HUDEP-2 (cell line): ENCODE measurements around the gene HPDL.

Experiments
- DNase-seq, 76 experiments: peaks; one replicate each; lab custom pipeline; 2025; ENCODE audit not compliant: unreplicated experiment in 76 of 76; lab: John Stamatoyannopoulos, UW

Gene HPDL

GRCh38 chr1:45321444-45321843, 5.3 kb upstream of the HPDL start:
- no peak for DNase-seq

GRCh38 chr1:45322486-45323040, 4.1 kb upstream of the HPDL start:
- no peak for DNase-seq

- peak in 1 of 76 experiments; percentile 7 for DNase-seq
Measured at GRCh38 chr1:45325851-45326506, 716 bp upstream of the HPDL start.

- peak in 51 of 76 experiments; percentile 11 to 58 (median 36) for DNase-seq
Measured at GRCh38 chr1:45327644-45328515, 1.2 kb downstream of the HPDL start.

GRCh38 chr1:45328680-45329079, 2.0 kb downstream of the HPDL start:
- DNase-seq = peak in 2 of 76 experiments; percentile 7 to 9

GRCh38 chr1:45329445-45329844, 2.8 kb downstream of the HPDL start:
- DNase-seq = peak in 2 of 76 experiments; percentile 4 to 24

- DNase-seq = no peak
Measured at GRCh38 chr1:45331436-45332345, 5.0 kb downstream of the HPDL start.

GRCh38 chr1:45332346-45332720, 5.6 kb downstream of the HPDL start:
- DNase-seq = no peak

GRCh38 chr1:45334308-45335245, 7.9 kb downstream of the HPDL start:
- peak in 6 of 76 experiments; percentile 16 to 39 (median 22) for DNase-seq

GRCh38 chr1:45335855-45336324, 9.2 kb downstream of the HPDL start:
- no peak for DNase-seq

GRCh38 chr1:45337630-45338325, 11.1 kb downstream of the HPDL start:
- DNase-seq = no peak

GRCh38 chr1:45339789-45340558, 13.3 kb downstream of the HPDL start, which contains the start of the genes MUTYH and TOE1:
Gene MUTYH (minus strand): TSS chr1:45340440. CDS start chr1:45334505, 5,935 bp downstream.
Gene TOE1 (plus strand): TSS chr1:45340170. CDS start chr1:45340253, 83 bp downstream.
- peak in 75 of 76 experiments; percentile 35 to 95 (median 89) for DNase-seq

- DNase-seq = peak in 12 of 76 experiments; percentile 6 to 32 (median 18)
Measured at GRCh38 chr1:45340816-45341466, 14.2 kb downstream of the HPDL start.

- no peak for DNase-seq
Measured at GRCh38 chr1:45344499-45344898, 17.8 kb downstream of the HPDL start.

- no peak for DNase-seq
Measured at GRCh38 chr1:45345014-45345413, 18.3 kb downstream of the HPDL start.

- DNase-seq = no peak
Measured at GRCh38 chr1:45346473-45346872, 19.8 kb downstream of the HPDL start.

- DNase-seq = no peak
Measured at GRCh38 chr1:45348020-45348419, 21.3 kb downstream of the HPDL start.
